CD14-positive monocyte (primary cell): Measurements from ENCODE around the gene ARF6. TPM values are rescaled to one million over a fixed set of nuclear protein-coding genes. Genes with fewer than 3 reads are reported as not detected.

ENCODE experiments used
- DNase-seq, 3 donors: peaks; one replicate each; pipeline ENCODE4 v3.0.0-alpha.2; 2011 to 2022
- H2AFZ ChIP-seq: 2 replicates; pipeline ENCODE4 v1.6.0; 2012; ENCODE audit warnings: mild to moderate bottlenecking, low read depth, low read length, inconsistent platforms; ENCODE audit not compliant: insufficient read depth, poor library complexity, severe bottlenecking
- H3K27ac ChIP-seq, 2 donors: 1 replicate in 1 of 2; 2 replicates in 1 of 2; pipeline ENCODE4 v1.5.1; 2012 to 2013; ENCODE audit warnings: low read length in 2 of 2, control low read depth in 1 of 2, inconsistent platforms in 1 of 2, low read depth in 1 of 2, mild to moderate bottlenecking in 1 of 2
- H3K27me3 ChIP-seq, 2 donors: one replicate each; pipeline versions ENCODE4 v1.6.0 to v1.6.1; 2011 to 2013; ENCODE audit warnings: low read length in 2 of 2; ENCODE audit not compliant: control insufficient read depth in 2 of 2, insufficient read depth in 2 of 2
- H3K36me3 ChIP-seq, 2 donors: replicated peaks in 1 of 2; 1 replicate in 1 of 2; 2 replicates in 1 of 2; pipeline versions ENCODE4 v1.5.1 to v1.6.1; 2012 to 2013; ENCODE audit warnings: low read length in 2 of 2, control low read depth in 1 of 2, inconsistent platforms in 1 of 2, mild to moderate bottlenecking in 1 of 2; ENCODE audit not compliant: insufficient read depth in 2 of 2, control insufficient read depth in 1 of 2
- H3K4me1 ChIP-seq, 2 donors: 1 replicate in 1 of 2; 2 replicates in 1 of 2; pipeline versions ENCODE4 v1.5.1 to v1.6.1; 2012 to 2013; ENCODE audit warnings: low read length in 2 of 2, control low read depth in 1 of 2, inconsistent platforms in 1 of 2, mild to moderate bottlenecking in 1 of 2, moderate library complexity in 1 of 2; ENCODE audit not compliant: insufficient read depth in 2 of 2, control insufficient read depth in 1 of 2
- H3K4me2 ChIP-seq: replicated peaks from 2 replicates; pipeline ENCODE3; 2012; ENCODE audit warnings: low read length, moderate library complexity, mild to moderate bottlenecking; ENCODE audit not compliant: poor library complexity, severe bottlenecking; ENCODE audit errors: extremely low read depth
- H3K4me3 ChIP-seq, 3 experiments: fragments of 200-600 bp in 1 of 3; sonication (generic) in 1 of 3; replicated peaks in 1 of 3; 1 replicate in 2 of 3; 2 replicates in 1 of 3; pipeline ENCODE4 v1.5.1; 2011 to 2013; ENCODE audit warnings: low read length in 3 of 3, mild to moderate bottlenecking in 3 of 3, control low read depth in 2 of 3, low read depth in 2 of 3, inconsistent platforms in 1 of 3, moderate library complexity in 1 of 3
- H3K79me2 ChIP-seq: 2 replicates; pipeline ENCODE4 v1.6.0; 2012; ENCODE audit warnings: mild to moderate bottlenecking, control low read depth, inconsistent platforms, low read length, moderate library complexity; ENCODE audit not compliant: insufficient read depth
- H3K9ac ChIP-seq: 2 replicates; pipeline ENCODE4 v1.6.0; 2017; ENCODE audit warnings: low read length, mild to moderate bottlenecking; ENCODE audit not compliant: insufficient read depth, poor library complexity, severe bottlenecking
- H3K9me3 ChIP-seq, 2 donors: replicated peaks in 1 of 2; 1 replicate in 1 of 2; 2 replicates in 1 of 2; pipeline versions ENCODE4 v1.5.1 to v1.6.1; 2012 to 2013; ENCODE audit warnings: low read length in 2 of 2, control low read depth in 1 of 2; ENCODE audit not compliant: control insufficient read depth in 1 of 2, insufficient read depth in 1 of 2
- H4K20me1 ChIP-seq: 2 replicates; pipeline ENCODE4 v1.6.0; 2012; ENCODE audit warnings: mild to moderate bottlenecking, low read length, control low read depth, moderate library complexity; ENCODE audit not compliant: insufficient read depth
- H3K27ac Mint-ChIP-seq, 7 donors: one replicate each; pipeline ENCODE4 v1.8.0; 2020; ENCODE audit warnings: mild to moderate bottlenecking in 7 of 7, mixed read lengths in 7 of 7, moderate library complexity in 6 of 7, inconsistent platforms in 2 of 7
- H3K27me3 Mint-ChIP-seq, 3 donors: one replicate each; pipeline ENCODE4 v1.8.0; 2021 to 2022; ENCODE audit warnings: low read depth in 3 of 3, mild to moderate bottlenecking in 3 of 3, mixed read lengths in 3 of 3, moderate library complexity in 3 of 3, inconsistent platforms in 1 of 3
- H3K36me3 Mint-ChIP-seq, 2 donors: one replicate each; pipeline ENCODE4 v1.8.0; 2020; ENCODE audit warnings: mixed read lengths in 2 of 2, inconsistent platforms in 1 of 2, mild to moderate bottlenecking in 1 of 2
- H3K4me1 Mint-ChIP-seq: one replicate; pipeline ENCODE4 v1.8.0; 2020; ENCODE audit warnings: mild to moderate bottlenecking, mixed read lengths
- H3K4me3 Mint-ChIP-seq, 2 donors: one replicate each; pipeline ENCODE4 v1.8.0; 2020; ENCODE audit warnings: mild to moderate bottlenecking in 2 of 2, mixed read lengths in 2 of 2, moderate library complexity in 1 of 2
- H3K9me3 Mint-ChIP-seq, 7 donors: one replicate each; pipeline ENCODE4 v1.8.0; 2020 to 2022; ENCODE audit warnings: mixed read lengths in 7 of 7, mild to moderate bottlenecking in 6 of 7, moderate library complexity in 6 of 7, inconsistent platforms in 2 of 7
- WGBS: methylation state at CpG from one replicate; pipeline ENCODE4 v1.1.5; 2013; ENCODE audit warnings: missing lambda C conversion rate; ENCODE audit not compliant: insufficient coverage; 5-methylcytosine and 5-hydroxymethylcytosine counted together
- intact Hi-C, 2 donors: fragments of 100-400 bp; cut with micrococcal nuclease; formaldehyde crosslinking; loops; one replicate each; pipeline versions ENCODE4 v1.15.0 to v1.15.1; 2023
- polyA plus RNA-seq, 3 donors: library from polyadenylated mRNA; depleted of rRNA in 1 of 3; unstranded in 2 of 3; stranded (reverse) in 1 of 3; fragments of 300-500 nt in 2 of 3; fragments of >200 nt in 1 of 3; fragmentation: Illumina TruSeq in 2 of 3; gene quantifications; 1 replicate in 2 of 3; 2 replicates in 1 of 3; pipeline ENCODE4 v1.2.3, GENCODE V29; 2012 to 2021
- TF ChIP-seq, protein P1 (sequence below): fragments of 200-600 bp; IDR thresholded peaks from one replicate; pipeline ENCODE4 v1.8.0; 2022; ENCODE audit warnings: antibody characterized with exemption, mild to moderate bottlenecking

The ARF6 gene
- polyA plus RNA-seq, 3 donors: 76.4 to 136 (median 120) TPM

DNA sequence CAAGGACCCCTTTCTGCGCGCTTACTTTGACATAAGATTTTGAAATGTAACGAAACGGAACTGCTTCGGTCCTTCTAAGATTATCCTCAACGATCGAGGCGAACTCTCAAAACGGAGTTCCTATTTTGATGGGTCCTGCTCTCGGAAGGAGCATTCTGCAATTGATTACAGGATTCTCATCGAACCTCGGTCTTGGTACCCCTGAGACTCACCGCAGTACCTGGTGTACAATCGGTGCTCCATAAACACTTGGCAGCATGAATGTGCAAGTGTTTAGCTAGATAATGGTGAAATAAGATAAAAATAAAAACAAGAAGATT, 39.8 kb upstream of the ARF6 start:
- H3K36me3 ChIP-seq: peaks cover 25 to 27% of the 10 kb centered on the region in 2 donors
- peaks cover 22 to 34% of the 10 kb centered on the region in 2 donors for H3K4me1 ChIP-seq
- peak overlapping the region; percentile 94 to 98 for H3K4me3 Mint-ChIP-seq
- H3K27me3 ChIP-seq: no peaks in the 10 kb centered on the region
- H3K9ac ChIP-seq: peak overlapping the region; percentile 97
- intact Hi-C loops: no loop called here
- H4K20me1 ChIP-seq: peaks cover 7% of the 10 kb centered on the region
- TF ChIP-seq, protein P1, sequence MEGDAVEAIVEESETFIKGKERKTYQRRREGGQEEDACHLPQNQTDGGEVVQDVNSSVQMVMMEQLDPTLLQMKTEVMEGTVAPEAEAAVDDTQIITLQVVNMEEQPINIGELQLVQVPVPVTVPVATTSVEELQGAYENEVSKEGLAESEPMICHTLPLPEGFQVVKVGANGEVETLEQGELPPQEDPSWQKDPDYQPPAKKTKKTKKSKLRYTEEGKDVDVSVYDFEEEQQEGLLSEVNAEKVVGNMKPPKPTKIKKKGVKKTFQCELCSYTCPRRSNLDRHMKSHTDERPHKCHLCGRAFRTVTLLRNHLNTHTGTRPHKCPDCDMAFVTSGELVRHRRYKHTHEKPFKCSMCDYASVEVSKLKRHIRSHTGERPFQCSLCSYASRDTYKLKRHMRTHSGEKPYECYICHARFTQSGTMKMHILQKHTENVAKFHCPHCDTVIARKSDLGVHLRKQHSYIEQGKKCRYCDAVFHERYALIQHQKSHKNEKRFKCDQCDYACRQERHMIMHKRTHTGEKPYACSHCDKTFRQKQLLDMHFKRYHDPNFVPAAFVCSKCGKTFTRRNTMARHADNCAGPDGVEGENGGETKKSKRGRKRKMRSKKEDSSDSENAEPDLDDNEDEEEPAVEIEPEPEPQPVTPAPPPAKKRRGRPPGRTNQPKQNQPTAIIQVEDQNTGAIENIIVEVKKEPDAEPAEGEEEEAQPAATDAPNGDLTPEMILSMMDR: peak; percentile 54
- peak overlapping the region; percentile 95 for H2AFZ ChIP-seq
- H3K4me3 ChIP-seq: peak overlapping the region; percentile 72 to 96 (median 89)
- peak overlapping the region; percentile 77 to 98 for H3K27ac ChIP-seq
- peak overlapping the region; percentile 91 to 99 (median 98) for H3K27ac Mint-ChIP-seq
- peaks cover 46% of the 10 kb centered on the region for H3K79me2 ChIP-seq
- H3K9me3 Mint-ChIP-seq: peaks cover 0 to 7% (median 0%) of the 10 kb centered on the region in 7 donors
- H3K27me3 Mint-ChIP-seq: no peaks in the 10 kb centered on the region
- H3K9me3 ChIP-seq: no peaks in the 10 kb centered on the region
- no peak for DNase-seq
- WGBS: 0% methylated on average over 7 of the region's 14 CpGs
- H3K36me3 Mint-ChIP-seq: peaks cover 17 to 24% of the 10 kb centered on the region in 2 donors
- peak overlapping the region; percentile 86 for H3K4me2 ChIP-seq
- peaks cover 37% of the 10 kb centered on the region for H3K4me1 Mint-ChIP-seq

DNA sequence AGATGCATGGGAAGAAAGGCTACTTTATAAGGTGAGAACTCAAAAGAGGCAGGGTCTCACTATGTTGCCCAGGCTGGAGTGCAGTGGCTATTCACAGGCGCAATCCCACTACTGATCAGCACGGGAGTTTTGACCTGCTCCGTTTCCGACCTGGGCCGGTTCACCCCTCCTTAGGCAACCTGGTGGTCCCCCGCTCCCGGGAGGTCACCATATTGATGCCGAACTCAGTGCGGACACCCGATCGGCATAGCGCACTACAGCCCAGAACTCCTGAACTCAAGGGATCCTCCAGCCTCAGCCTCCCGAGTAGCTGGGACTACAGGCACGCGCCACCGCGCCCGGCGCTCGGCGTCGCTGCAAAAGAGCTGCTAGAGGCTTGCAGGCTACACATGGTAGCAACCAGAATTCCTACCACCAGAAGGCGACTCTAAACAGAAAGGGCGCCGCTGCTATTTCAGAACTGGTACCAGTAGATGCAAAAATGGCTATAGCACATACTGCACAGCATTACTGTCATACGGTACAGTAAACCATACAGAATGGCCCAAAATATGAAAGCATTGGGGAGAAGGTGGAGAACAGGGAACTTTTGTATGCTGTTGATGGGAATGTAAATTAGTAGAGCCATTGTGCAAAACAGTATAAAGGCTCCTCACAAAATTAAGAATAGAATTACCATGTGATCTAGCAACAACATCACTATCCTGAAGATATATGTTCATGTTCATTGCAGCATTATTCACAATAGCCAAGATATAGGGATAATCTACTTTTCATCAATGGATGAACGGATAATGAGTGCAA, 39.1 kb upstream of the ARF6 start:
- Mint-ChIP-seq H3K4me1 (peaks cover 37% of the 10 kb centered on the region), H3K27me3 (no peaks in the 10 kb centered on the region), H3K36me3 (peaks cover 16 to 20% of the 10 kb centered on the region in 2 donors), H3K27ac (peak overlapping the region in 6 of 7 donors; percentile 15 to 99 (median 80)), H3K4me3 (peak overlapping the region; percentile 94 to 98), H3K9me3 (peaks cover 0 to 8% (median 3%) of the 10 kb centered on the region in 7 donors)
- no peak overlapping the region for H3K9ac ChIP-seq
- peak overlapping the region; percentile 72 to 96 (median 89) for H3K4me3 ChIP-seq
- peak overlapping the region; percentile 86 for H3K4me2 ChIP-seq
- 21% methylated on average over 18 of the region's 27 CpGs for WGBS
- H4K20me1 ChIP-seq: peaks cover 7% of the 10 kb centered on the region
- H3K79me2 ChIP-seq: peaks cover 40% of the 10 kb centered on the region
- peaks cover 21 to 22% of the 10 kb centered on the region in 2 donors for H3K36me3 ChIP-seq
- no peaks in the 10 kb centered on the region for H3K27me3 ChIP-seq
- H3K4me1 ChIP-seq: peaks cover 22 to 34% of the 10 kb centered on the region in 2 donors
- peak overlapping the region; percentile 95 for H2AFZ ChIP-seq
- intact Hi-C loops: no loop called here
- TF ChIP-seq, protein P1: peak; percentile 41
- no peaks in the 10 kb centered on the region for H3K9me3 ChIP-seq
- DNase-seq: peak; percentile 66 to 76 (median 68)
- H3K27ac ChIP-seq: peak overlapping the region in 1 of 2 donors; percentile 51
